ENCODE results near the gene GPX7.

The GPX7 gene

GRCh38 chr1:52588535-52588934 lies 13.6 kb upstream of the GPX7 start:
- DNase-seq = no peak

- no peak for DNase-seq
These were observed 11.9 kb upstream of the GPX7 start for GRCh38 chr1:52590266-52590665.

- no peak for DNase-seq
These were observed 9.4 kb upstream of the GPX7 start for GRCh38 chr1:52592637-52593323.

GRCh38 chr1:52593495-52593894 lies 8.7 kb upstream of the GPX7 start:
- DNase-seq = no peak

- no peak for DNase-seq
These were observed 7.1 kb upstream of the GPX7 start for GRCh38 chr1:52595061-52595460.

GRCh38 chr1:52597912-52598311 lies 4.3 kb upstream of the GPX7 start:
- no peak for DNase-seq

GRCh38 chr1:52598729-52599128 lies 3.4 kb upstream of the GPX7 start:
- DNase-seq = no peak

- no peak for DNase-seq
These were observed 2.9 kb upstream of the GPX7 start for GRCh38 chr1:52599236-52599635.

GRCh38 chr1:52600533-52601179 lies 1.5 kb upstream of the GPX7 start:
- no peak for DNase-seq

- no peak for DNase-seq
These were observed 652 bp upstream of the GPX7 start for GRCh38 chr1:52601519-52601918.

- DNase-seq = no peak
These were observed 857 bp downstream of the GPX7 start for GRCh38 chr1:52602856-52603600.

- DNase-seq = no peak
These were observed 1.5 kb downstream of the GPX7 start for GRCh38 chr1:52603630-52604029.

GRCh38 chr1:52604063-52604770 lies 2.0 kb downstream of the GPX7 start:
- DNase-seq = no peak

GRCh38 chr1:52613636-52614373 lies 11.6 kb downstream of the GPX7 start:
- DNase-seq = no peak

GRCh38 chr1:52614671-52615070 lies 12.5 kb downstream of the GPX7 start:
- DNase-seq = no peak

GRCh38 chr1:52615489-52616042 lies 13.4 kb downstream of the GPX7 start:
- DNase-seq = no peak

GRCh38 chr1:52621950-52622349 lies 19.8 kb downstream of the GPX7 start:
- DNase-seq = no peak

GRCh38 chr1:52623812-52624211 lies 21.6 kb downstream of the GPX7 start:
- DNase-seq = no peak

- no peak for DNase-seq
These were observed 24.9 kb downstream of the GPX7 start for GRCh38 chr1:52627028-52627427.

- DNase-seq = no peak
These were observed 26.6 kb downstream of the GPX7 start for GRCh38 chr1:52628614-52629324.

- no peak for DNase-seq
These were observed 27.1 kb downstream of the GPX7 start for GRCh38 chr1:52629325-52629643.

- DNase-seq = no peak
These were observed 27.5 kb downstream of the GPX7 start for GRCh38 chr1:52629667-52630066.
